SU-DHL-6 (cell line): Measurements from ENCODE around the gene LYPD1.
"Not testable (repeated sequence)": the region's sequence is repeated elsewhere in the genome, so short reads cannot be mapped to it uniquely, and the experiment has no call there.

Experiments
- H2AFZ ChIP-seq: fragments of 200-600 bp; sonication (generic); 2 replicates; pipeline ENCODE4 v1.6.1; 2014; ENCODE audit warnings: low read depth, mild to moderate bottlenecking, moderate library complexity, mixed read lengths, antibody characterized with exemption, low read length; ENCODE audit not compliant: severe bottlenecking
- H3F3A ChIP-seq: fragments of 200-600 bp; shearing (Covaris generic); 2 replicates; pipeline ENCODE4 v1.6.0; 2016; ENCODE audit warnings: antibody characterized with exemption, mild to moderate bottlenecking; ENCODE audit not compliant: insufficient read depth
- H3K27ac ChIP-seq: fragments of 200-600 bp; sonication (generic); 2 replicates; pipeline ENCODE4 v1.5.1; 2016; ENCODE audit warnings: low read depth, mild to moderate bottlenecking, low read length, moderate library complexity, mixed read lengths
- H3K27me3 ChIP-seq: fragments of 200-600 bp; sonication (generic), shearing (Covaris generic); 2 replicates; pipeline ENCODE4 v1.6.0; 2014; ENCODE audit warnings: mild to moderate bottlenecking, low read length
- H3K36me3 ChIP-seq: fragments of 200-600 bp; sonication (generic); 2 replicates; pipeline ENCODE4 v1.6.1; 2014; ENCODE audit warnings: mild to moderate bottlenecking, low read length, mixed read lengths
- H3K4me2 ChIP-seq: fragments of 300-600, 200-600 bp; shearing (Covaris generic), sonication (generic); 2 replicates; pipeline ENCODE4 v1.6.0; 2014; ENCODE audit warnings: low read length, low read depth, mild to moderate bottlenecking; ENCODE audit not compliant: poor library complexity, severe bottlenecking
- H3K4me3 ChIP-seq: fragments of 200-600 bp; sonication (generic); 2 replicates; pipeline ENCODE4 v1.5.1; 2014; ENCODE audit warnings: antibody characterized with exemption, low read length, mild to moderate bottlenecking, mixed read lengths; ENCODE audit not compliant: insufficient read depth, poor library complexity, severe bottlenecking
- H3K79me2 ChIP-seq: fragments of 200-600 bp; sonication (generic); 2 replicates; pipeline ENCODE4 v1.6.1; 2014; ENCODE audit warnings: mild to moderate bottlenecking, low read length, moderate library complexity; ENCODE audit not compliant: insufficient read depth
- H3K9ac ChIP-seq: fragments of 200-600 bp; sonication (generic); 2 replicates; pipeline ENCODE4 v1.7.0; 2014; ENCODE audit warnings: mild to moderate bottlenecking, low read length
- H3K9me2 ChIP-seq: fragments of 200-600 bp; sonication (generic); replicated peaks from 2 replicates; pipeline ENCODE4 v1.6.1; 2014; ENCODE audit warnings: low read length; ENCODE audit not compliant: insufficient read depth
- H3K9me3 ChIP-seq: fragments of 200-600 bp; sonication (generic); 2 replicates; pipeline ENCODE4 v1.6.1; 2014; ENCODE audit warnings: low read length, mixed read lengths; ENCODE audit not compliant: insufficient read depth
- H4K20me1 ChIP-seq: fragments of 200-600 bp; sonication (generic); 2 replicates; pipeline ENCODE4 v1.6.1; 2014; ENCODE audit warnings: low read depth, mild to moderate bottlenecking, antibody characterized with exemption, low read length, moderate library complexity, mixed read lengths
- EZH2phosphoT487 ChIP-seq: fragments of 200-600 bp; sonication (generic), shearing (Covaris generic); conservative IDR thresholded peaks from 2 replicates; pipeline ENCODE4 v1.6.1; 2018; ENCODE audit warnings: mild to moderate bottlenecking, antibody characterized with exemption, low read length, moderate library complexity, mixed read lengths
- TF ChIP-seq, protein P1 (sequence below): fragments of 200-600 bp; sonication (generic); IDR thresholded peaks from one replicate; pipeline ENCODE4 v1.5.1; 2017; ENCODE audit warnings: antibody characterized with exemption, mild to moderate bottlenecking, low read length, moderate library complexity; ENCODE audit not compliant: insufficient read depth, poor library complexity, severe bottlenecking

Gene LYPD1

DNA sequence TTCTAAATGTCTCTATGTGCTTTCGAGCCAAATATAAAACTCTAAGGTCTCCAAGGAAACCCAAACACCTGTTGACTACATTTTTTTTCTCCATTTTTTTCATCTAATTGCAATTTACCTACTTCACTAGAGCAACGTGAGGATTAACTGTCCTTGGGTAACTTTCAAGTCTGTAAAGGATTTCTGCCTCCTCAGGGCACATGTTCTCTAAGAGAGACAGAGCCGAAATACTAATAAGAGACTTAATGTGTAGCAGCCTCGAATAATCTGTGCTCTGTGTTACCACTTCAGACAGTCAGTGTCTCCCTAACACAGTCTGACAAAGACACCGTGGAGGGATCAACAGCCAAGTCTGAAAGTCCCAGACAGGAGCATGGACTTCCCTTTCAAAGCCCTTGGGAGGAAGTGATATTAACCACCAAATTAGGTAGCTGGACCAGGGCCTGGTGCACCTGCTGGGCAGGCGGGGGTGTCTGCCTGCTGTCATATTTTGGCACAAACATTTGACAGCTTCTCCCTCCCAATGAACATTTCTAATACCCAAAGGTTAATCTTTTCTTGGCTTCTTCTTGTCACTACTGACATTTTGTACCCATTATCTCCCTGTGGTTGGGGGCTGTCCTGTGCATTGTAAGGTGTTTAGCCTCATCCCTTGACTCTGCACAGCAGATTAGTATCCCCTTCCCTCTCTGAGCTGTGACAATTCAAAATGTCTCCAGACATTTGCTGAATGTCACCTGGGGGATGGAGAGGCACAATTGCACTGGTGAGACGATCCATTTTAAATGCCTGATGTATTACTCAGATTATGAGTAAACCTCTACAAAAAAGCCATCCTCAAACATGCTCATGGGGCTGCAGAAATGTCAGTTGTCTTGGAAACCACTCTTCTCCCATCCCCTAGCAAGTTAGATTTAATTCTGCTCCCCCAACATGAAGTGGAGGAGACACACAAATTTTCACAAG is 45.7 kb upstream of the LYPD1 start:
- Histone ChIP-seq H3K4me2 (no peak overlapping the region), H3K9ac (no peak overlapping the region), H3K4me3 (no peak overlapping the region), H4K20me1 (no peaks in the 10 kb centered on the region), H2AFZ (no peak overlapping the region), H3K9me3 (no peaks in the 10 kb centered on the region), H3K27me3 (no peaks in the 10 kb centered on the region), H3K27ac (no peak overlapping the region), H3K79me2 (no peaks in the 10 kb centered on the region), H3K36me3 (no peaks in the 10 kb centered on the region), H3F3A (no peaks in the 10 kb centered on the region), H3K9me2 (no peaks in the 10 kb centered on the region)
- TF ChIP-seq EZH2phosphoT487 = no peak
- TF ChIP-seq, protein P1, sequence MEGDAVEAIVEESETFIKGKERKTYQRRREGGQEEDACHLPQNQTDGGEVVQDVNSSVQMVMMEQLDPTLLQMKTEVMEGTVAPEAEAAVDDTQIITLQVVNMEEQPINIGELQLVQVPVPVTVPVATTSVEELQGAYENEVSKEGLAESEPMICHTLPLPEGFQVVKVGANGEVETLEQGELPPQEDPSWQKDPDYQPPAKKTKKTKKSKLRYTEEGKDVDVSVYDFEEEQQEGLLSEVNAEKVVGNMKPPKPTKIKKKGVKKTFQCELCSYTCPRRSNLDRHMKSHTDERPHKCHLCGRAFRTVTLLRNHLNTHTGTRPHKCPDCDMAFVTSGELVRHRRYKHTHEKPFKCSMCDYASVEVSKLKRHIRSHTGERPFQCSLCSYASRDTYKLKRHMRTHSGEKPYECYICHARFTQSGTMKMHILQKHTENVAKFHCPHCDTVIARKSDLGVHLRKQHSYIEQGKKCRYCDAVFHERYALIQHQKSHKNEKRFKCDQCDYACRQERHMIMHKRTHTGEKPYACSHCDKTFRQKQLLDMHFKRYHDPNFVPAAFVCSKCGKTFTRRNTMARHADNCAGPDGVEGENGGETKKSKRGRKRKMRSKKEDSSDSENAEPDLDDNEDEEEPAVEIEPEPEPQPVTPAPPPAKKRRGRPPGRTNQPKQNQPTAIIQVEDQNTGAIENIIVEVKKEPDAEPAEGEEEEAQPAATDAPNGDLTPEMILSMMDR = no peak

DNA sequence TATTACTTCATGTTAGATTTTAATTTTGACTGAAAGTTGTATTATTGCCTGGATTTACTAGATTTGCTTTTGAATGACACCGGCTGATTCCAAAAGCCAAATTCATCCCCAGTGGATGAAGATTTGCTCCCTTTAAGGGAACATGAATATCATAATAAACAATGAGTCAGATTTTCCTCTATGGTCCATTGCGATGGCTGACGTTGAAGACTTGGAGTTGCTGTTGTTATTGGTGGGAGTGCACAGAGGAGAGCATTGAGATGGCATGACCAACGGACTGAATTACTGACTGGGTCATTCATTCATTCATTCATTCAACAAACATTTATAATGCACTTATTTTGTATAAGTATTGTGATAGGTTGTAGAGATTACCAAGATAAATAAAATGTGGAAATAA is 33.4 kb upstream of the LYPD1 start:
- Histone ChIP-seq H3F3A (no peaks in the 10 kb centered on the region), H3K79me2 (no peaks in the 10 kb centered on the region), H2AFZ (no peak overlapping the region), H4K20me1 (no peaks in the 10 kb centered on the region), H3K9ac (no peak overlapping the region), H3K27ac (no peak overlapping the region), H3K9me2 (no peaks in the 10 kb centered on the region), H3K27me3 (no peaks in the 10 kb centered on the region), H3K9me3 (no peaks in the 10 kb centered on the region), H3K36me3 (no peaks in the 10 kb centered on the region), H3K4me2 (no peak overlapping the region), H3K4me3 (no peak overlapping the region)
- TF ChIP-seq EZH2phosphoT487 = no peak
- TF ChIP-seq, protein P1 = no peak

DNA sequence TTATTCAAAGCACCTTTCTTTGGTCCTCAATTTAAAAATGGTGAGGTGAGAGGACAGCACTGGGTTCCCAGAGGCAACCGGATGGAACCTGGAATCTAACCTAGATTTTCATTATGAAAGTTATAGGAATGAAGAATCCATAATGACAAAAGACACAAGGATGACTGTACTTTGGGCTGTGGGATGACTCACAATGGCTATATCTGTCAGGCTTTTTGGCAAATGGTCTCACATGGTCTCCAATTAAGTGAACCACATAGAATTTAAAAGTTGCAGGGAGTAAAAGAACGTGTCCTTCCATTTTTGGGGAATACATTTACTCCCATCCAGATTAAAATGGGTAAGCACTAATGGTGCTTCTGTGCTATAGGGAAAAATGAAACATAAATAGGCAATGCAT is 31.8 kb upstream of the LYPD1 start:
- Histone ChIP-seq H3K79me2 (no peaks in the 10 kb centered on the region), H3K36me3 (no peaks in the 10 kb centered on the region), H3K9me3 (no peaks in the 10 kb centered on the region), H3K27me3 (no peaks in the 10 kb centered on the region), H3F3A (no peaks in the 10 kb centered on the region), H3K9ac (no peak overlapping the region), H3K4me3 (no peak overlapping the region), H4K20me1 (no peaks in the 10 kb centered on the region), H3K27ac (no peak overlapping the region), H3K9me2 (no peaks in the 10 kb centered on the region), H2AFZ (no peak overlapping the region), H3K4me2 (no peak overlapping the region)
- TF ChIP-seq, protein P1 = no peak
- TF ChIP-seq EZH2phosphoT487 = no peak

DNA sequence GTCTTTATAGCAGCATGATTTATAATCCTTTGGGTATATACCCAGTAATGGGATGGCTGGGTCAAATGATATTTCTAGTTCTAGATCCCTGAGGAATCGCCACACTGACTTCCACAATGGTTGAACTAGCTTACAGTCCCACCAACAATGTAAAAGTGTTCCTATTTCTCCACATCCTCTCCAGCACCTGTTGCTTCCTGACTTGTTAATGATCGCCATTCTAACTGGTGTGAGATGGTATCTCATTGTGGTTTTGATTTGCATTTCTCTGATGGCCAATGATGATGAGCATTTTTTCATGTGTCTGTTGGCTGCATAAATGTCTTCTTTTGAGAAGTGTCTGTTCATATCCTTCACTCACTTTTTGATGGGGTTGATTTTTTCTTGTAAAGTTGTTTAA is 29.8 kb upstream of the LYPD1 start:
- not testable (repeated sequence) for H3K4me2 ChIP-seq, H3F3A ChIP-seq, H3K36me3 ChIP-seq, H3K9ac ChIP-seq, H3K9me2 ChIP-seq, H2AFZ ChIP-seq, H3K4me3 ChIP-seq, H3K9me3 ChIP-seq, H3K27me3 ChIP-seq, H3K79me2 ChIP-seq, H4K20me1 ChIP-seq, H3K27ac ChIP-seq

DNA sequence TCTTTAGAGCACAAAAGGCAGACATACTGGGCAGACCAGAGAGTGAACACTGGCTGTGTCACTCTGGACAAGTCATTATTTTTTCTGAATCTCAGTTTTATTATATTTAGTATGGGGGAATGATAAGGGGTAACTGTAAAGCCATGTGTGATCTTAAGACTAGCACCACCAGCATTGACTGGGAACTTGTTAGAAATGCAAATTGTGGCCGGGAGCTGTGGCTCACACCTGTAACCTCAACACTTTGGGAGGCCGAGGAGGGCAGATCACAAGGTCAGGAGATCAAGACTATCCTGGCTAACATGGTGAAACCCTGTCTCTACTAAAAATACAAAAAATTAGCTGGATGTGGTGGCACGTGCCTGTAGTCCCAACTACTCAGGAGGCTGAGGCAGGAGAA is 28.3 kb upstream of the LYPD1 start:
- H3F3A ChIP-seq, H3K4me2 ChIP-seq, H3K27ac ChIP-seq, H3K9ac ChIP-seq, H3K27me3 ChIP-seq, H3K4me3 ChIP-seq, H4K20me1 ChIP-seq, H3K79me2 ChIP-seq, H3K9me3 ChIP-seq, H2AFZ ChIP-seq, H3K36me3 ChIP-seq, H3K9me2 ChIP-seq: not testable (repeated sequence)
